A549 (cell line): Measurements from ENCODE around the gene CRB2. TPM values are rescaled to one million over a fixed set of nuclear protein-coding genes. Genes with fewer than 3 reads are reported as not detected.
"Not testable (repeated sequence)": the region's sequence is repeated elsewhere in the genome, so short reads cannot be mapped to it uniquely, and the experiment has no call there.

Experiments
- ATAC-seq, 2 experiments: fragments of 200-7000 bp in 1 of 2; fragments of >200 bp in 1 of 2; cut with Nextera tagmentation in 1 of 2; cut with Tn5 transposase in 1 of 2; 3 replicates each; pipeline versions ENCODE4 v1.8.0 to v1.9.1; 2018 to 2020; ENCODE audit warnings: mild to moderate bottlenecking in 1 of 2, moderate library complexity in 1 of 2
- CTCF ChIA-PET: fragments of 300-600 bp; sonication (Branson Sonifier 250); formaldehyde crosslinking; extraction: SDS; loops from one replicate; lab custom pipeline; 2021; ENCODE audit warnings: antibody characterized with exemption, inconsistent platforms; lab: Yijun Ruan, JAX
- POLR2A ChIA-PET: fragments of 350-600 bp; formaldehyde crosslinking; extraction: SDS; loops from one replicate; lab custom pipeline; 2021; ENCODE audit warnings: antibody characterized with exemption, inconsistent platforms; lab: Yijun Ruan, JAX
- DNase-seq, 2 experiments: peaks; one replicate each; pipeline versions ENCODE4 v3.0.0 to v3.0.0-alpha.2; 2011 to 2016; ENCODE audit warnings: low read depth in 1 of 2, low spot score in 1 of 2
- FAIRE-seq: peaks from 2 replicates; lab custom pipeline; 2011; peaks lifted over from hg19 to GRCh38; lab: Jason Lieb, UNC
- H3K27ac ChIP-seq, 2 experiments: fragments of >200 bp; sonication (Bioruptor Twin); formaldehyde crosslinking; 3 replicates each; pipeline ENCODE4 v1.5.1; 2016 to 2017
- H3K4me1 ChIP-seq: fragments of >200 bp; sonication (Bioruptor Twin); formaldehyde crosslinking; 3 replicates; pipeline ENCODE4 v1.6.1; 2016
- H3K4me2 ChIP-seq: fragments of >200 bp; sonication (Bioruptor Twin); formaldehyde crosslinking; 3 replicates; pipeline ENCODE4 v1.6.1; 2016
- H3K4me3 ChIP-seq: fragments of >200 bp; sonication (Bioruptor Twin); formaldehyde crosslinking; 3 replicates; pipeline ENCODE4 v1.5.1; 2016
- H3K9me3 ChIP-seq: fragments of >200 bp; sonication (Bioruptor Twin); formaldehyde crosslinking; 3 replicates; pipeline ENCODE4 v1.6.1; 2016
- ATOH8 ChIP-seq: fragments of 250-450 bp; sonication (Bioruptor Pico); IDR thresholded peaks from 2 replicates; pipeline ENCODE4 v1.5.0; 2020; ENCODE audit warnings: low read depth, mild to moderate bottlenecking, moderate library complexity
- CBX8 ChIP-seq: fragments of 200-600 bp; sonication (generic); IDR thresholded peaks from 2 replicates; pipeline ENCODE4 v1.6.1; 2016
- CEBPB ChIP-seq, 2 experiments: fragments of >200 bp in 1 of 2; sonication (Bioruptor Twin) in 1 of 2; formaldehyde crosslinking in 1 of 2; IDR thresholded peaks; 2 replicates each; pipeline ENCODE4 v1.6.1; 2012 to 2016
- EHMT2 ChIP-seq: fragments of 200-600 bp; sonication (generic); IDR thresholded peaks from 2 replicates; pipeline ENCODE4 v1.6.1; 2016; ENCODE audit warnings: antibody characterized with exemption, low read depth, mild to moderate bottlenecking, moderate library complexity
- FOXS1 ChIP-seq: fragments of 250-450 bp; sonication (Bioruptor Pico); IDR thresholded peaks from 2 replicates; pipeline ENCODE4 v1.5.0; 2020; ENCODE audit warnings: mild to moderate bottlenecking, moderate library complexity
- HMGXB4 ChIP-seq: fragments of 250-450 bp; sonication (Bioruptor Pico); IDR thresholded peaks from 2 replicates; pipeline ENCODE4 v1.5.0; 2021; ENCODE audit warnings: mild to moderate bottlenecking, moderate library complexity, borderline replicate concordance
- HOXA7 ChIP-seq: fragments of 250-450 bp; sonication (Bioruptor Pico); IDR thresholded peaks from 2 replicates; pipeline ENCODE4 v1.5.0; 2020; ENCODE audit warnings: mild to moderate bottlenecking, moderate library complexity
- HOXB5 ChIP-seq: fragments of 250-450 bp; sonication (Bioruptor Pico); IDR thresholded peaks from 2 replicates; pipeline ENCODE4 v1.5.0; 2020; ENCODE audit warnings: mild to moderate bottlenecking, moderate library complexity
- KDM1A ChIP-seq: fragments of 200-600 bp; sonication (generic); IDR thresholded peaks from 2 replicates; pipeline ENCODE4 v1.6.1; 2016; ENCODE audit warnings: low read depth, mild to moderate bottlenecking
- KDM5A ChIP-seq: fragments of 200-600 bp; sonication (generic); IDR thresholded peaks from 2 replicates; pipeline ENCODE4 v1.6.1; 2016; ENCODE audit warnings: antibody characterized with exemption, mild to moderate bottlenecking
- MAFK ChIP-seq: fragments of 450-650 bp; IDR thresholded peaks from 2 replicates; pipeline ENCODE4 v1.6.1; 2014; ENCODE audit not compliant: partially characterized antibody
- MAX ChIP-seq: IDR thresholded peaks from 2 replicates; pipeline ENCODE4 v1.6.1; 2012
- PBX3 ChIP-seq: IDR thresholded peaks from 2 replicates; pipeline ENCODE4 v1.6.1; 2012
- POLR2A ChIP-seq: IDR thresholded peaks from 2 replicates; pipeline ENCODE4 v1.6.1; 2012; ENCODE audit warnings: mild to moderate bottlenecking, low read length
- RAD21 ChIP-seq, 2 experiments: fragments of >200 bp in 1 of 2; sonication (Bioruptor Twin) in 1 of 2; formaldehyde crosslinking in 1 of 2; IDR thresholded peaks in 1 of 2; conservative IDR thresholded peaks in 1 of 2; 2 replicates in 1 of 2; 3 replicates in 1 of 2; pipeline ENCODE4 v1.6.1; 2012 to 2018; ENCODE audit warnings: inconsistent platforms in 1 of 2
- RFX5 ChIP-seq: fragments of 450-650 bp; IDR thresholded peaks from 2 replicates; pipeline ENCODE4 v1.7.1; 2014; ENCODE audit warnings: antibody characterized with exemption, mild to moderate bottlenecking, moderate library complexity
- RNF2 ChIP-seq: fragments of 200-600 bp; sonication (generic); IDR thresholded peaks from 2 replicates; pipeline ENCODE4 v1.6.1; 2016; ENCODE audit warnings: low read depth, mild to moderate bottlenecking, antibody characterized with exemption, moderate library complexity, borderline replicate concordance
- SMC3 ChIP-seq: fragments of >200 bp; sonication (Bioruptor Twin); formaldehyde crosslinking; IDR thresholded peaks from 3 replicates; pipeline ENCODE4 v1.6.1; 2018; ENCODE audit warnings: inconsistent platforms
- TFCP2L1 ChIP-seq: fragments of 250-450 bp; sonication (Bioruptor Pico); IDR thresholded peaks from 2 replicates; pipeline ENCODE4 v1.5.0; 2021; ENCODE audit warnings: mild to moderate bottlenecking
- ZNF302 ChIP-seq: fragments of 250-450 bp; sonication (Bioruptor Pico); IDR thresholded peaks from 2 replicates; pipeline ENCODE4 v1.9.0; 2021; ENCODE audit warnings: inconsistent platforms, mild to moderate bottlenecking, moderate library complexity
- WGBS: methylation state at CpG from one replicate; pipeline ENCODE4 v1.1.6; 2017; ENCODE audit errors: missing lambda C conversion rate; 5-methylcytosine and 5-hydroxymethylcytosine counted together
- polyA plus RNA-seq, 4 experiments: library from polyadenylated mRNA; depleted of rRNA in 3 of 4; stranded (reverse); fragments of >200 nt; fragmentation: RNase III in 1 of 4; extraction: RNeasy Plus Mini Kit Qiagen cat#74134 plus additional on column Dnase treatment in 1 of 4; gene quantifications; 2 replicates in 3 of 4; 3 replicates in 1 of 4; pipeline ENCODE4 v1.2.3, GENCODE V29; 2011 to 2017

CRB2 gene
- polyA plus RNA-seq, 2 of the 4 experiments (the other 2 are of a cell fraction): 0.01 to 0.05 TPM

DNA sequence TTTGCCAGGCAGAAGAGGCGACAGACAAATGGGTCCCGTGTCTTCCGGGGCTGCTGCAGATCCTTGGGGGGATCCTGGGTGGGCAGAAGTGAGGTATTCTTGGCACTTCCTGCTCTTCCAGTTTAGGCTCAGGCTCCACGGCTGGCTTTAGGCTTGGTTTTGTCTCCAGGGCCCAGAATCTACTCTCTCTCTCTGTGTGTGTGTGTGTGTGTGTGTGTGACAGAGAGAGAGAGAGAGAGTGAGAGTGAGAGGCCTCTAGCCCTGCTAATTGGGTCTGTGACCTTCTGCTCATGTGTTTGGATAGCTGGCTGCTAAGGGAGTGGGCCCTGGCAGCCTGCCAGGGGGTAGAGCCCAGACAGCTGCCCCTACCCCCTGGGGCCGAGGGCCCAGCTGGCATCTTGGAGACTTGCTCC is 39.3 kb downstream of the CRB2 start:
- 76% methylated on average over 5 of the region's 5 CpGs for WGBS
- no peak for FAIRE-seq
- H3K4me1 ChIP-seq: no peaks in the 10 kb centered on the region
- TF ChIP-seq FOXS1 (CRISPR knock-in tag): no peak
- TF ChIP-seq HOXB5: no peak
- no peak for TF ChIP-seq MAFK
- no peak for TF ChIP-seq CBX8
- no peak for TF ChIP-seq EHMT2
- no peak for TF ChIP-seq ZNF302
- no peak overlapping the region for H3K27ac ChIP-seq
- CTCF ChIA-PET: interaction anchor here (1.0 to 9.2 kb wide), 5 partner anchors 10 to 45 kb away, joined by 3 to 58 read pairs (median 3); no protein-coding TSS in a partner anchor
- no peak for DNase-seq
- no peak for ATAC-seq
- POLR2A ChIA-PET: no interaction called here
- no peak overlapping the region for H3K4me3 ChIP-seq
- H3K4me2 ChIP-seq: no peak overlapping the region
- H3K9me3 ChIP-seq: no peaks in the 10 kb centered on the region; the same call in 2 of the 3 replicates

GRCh38 chr9:123395689-123396511 is 39.9 kb downstream of the CRB2 start:
- no peak for DNase-seq
- Histone ChIP-seq H3K4me2 (no peak overlapping the region), H3K9me3 (no peaks in the 10 kb centered on the region; the same call in 2 of the 3 replicates), H3K4me1 (no peaks in the 10 kb centered on the region), H3K4me3 (no peak overlapping the region), H3K27ac (no peak overlapping the region)
- TF ChIP-seq FOXS1 (CRISPR knock-in tag) (no peak), KDM5A (no peak), MAX (no peak), TFCP2L1 (CRISPR knock-in tag) (no peak), KDM1A (no peak), POLR2A (no peak), RFX5 (no peak), PBX3 (no peak), RNF2 (no peak), MAFK (no peak), EHMT2 (no peak), HOXA7 (CRISPR knock-in tag) (no peak), SMC3 (no peak), RAD21 (conservative IDR thresholded peaks at IDR 0.05 in 1 of 2, IDR thresholded peaks at IDR 0.05 in 1 of 2) (no peak), ATOH8 (CRISPR knock-in tag) (no peak), CEBPB (IDR thresholded peaks at IDR 0.05) (no peak)
- WGBS: 93% methylated on average over 24 of the region's 24 CpGs
- no peak for FAIRE-seq
- POLR2A ChIA-PET: no interaction called here
- ATAC-seq: peak; percentile 15 to 27; a peak in 3 of 6 replicates
- CTCF ChIA-PET: interaction anchor here (1.0 to 9.2 kb wide), 6 partner anchors 10 to 46 kb away, joined by 3 to 58 read pairs (median 4); no protein-coding TSS in a partner anchor

DNA sequence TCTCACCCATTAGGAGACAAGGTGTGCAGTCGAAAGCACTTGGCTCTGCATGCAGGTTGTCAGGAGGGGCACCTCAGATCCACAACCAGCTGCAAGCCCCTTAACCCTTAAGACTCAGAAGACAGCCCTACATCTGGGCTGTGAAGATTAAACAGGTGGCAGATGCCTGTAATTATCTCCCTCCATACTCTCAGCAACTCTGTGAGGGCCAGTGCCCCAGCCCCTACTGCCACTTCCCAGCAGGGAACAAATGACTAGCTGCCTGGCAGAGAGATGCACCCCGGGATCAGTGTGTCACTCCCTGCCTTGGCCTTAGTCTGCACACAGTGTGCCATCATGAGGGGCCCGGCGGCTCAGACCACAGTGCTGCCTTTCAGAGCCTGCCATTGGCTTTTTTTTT is 42.0 kb downstream of the CRB2 start:
- H3K4me3 ChIP-seq: no peak overlapping the region
- DNase-seq: no peak
- POLR2A ChIA-PET: no interaction called here
- TF ChIP-seq HMGXB4 (CRISPR knock-in tag): no peak
- TF ChIP-seq, all 56 proteins: peak for 0
- H3K4me1 ChIP-seq: no peaks in the 10 kb centered on the region
- H3K27ac ChIP-seq: no peak overlapping the region
- CTCF ChIA-PET: interaction anchor here (0.6 to 9.2 kb wide), 4 partner anchors 10 to 926 kb away, joined by 3 to 58 read pairs (median 4); no protein-coding TSS in a partner anchor
- ATAC-seq: no peak
- FAIRE-seq: no peak
- H3K9me3 ChIP-seq: no peaks in the 10 kb centered on the region; the same call in 2 of the 3 replicates
- H3K4me2 ChIP-seq: no peak overlapping the region
- 89% methylated on average over 4 of the region's 4 CpGs for WGBS

- 91% methylated on average over 14 of the region's 14 CpGs for WGBS
- FAIRE-seq, H3K4me2 ChIP-seq, H3K4me3 ChIP-seq, H3K27ac ChIP-seq, H3K4me1 ChIP-seq, H3K9me3 ChIP-seq, ATAC-seq, DNase-seq, POLR2A ChIA-PET: not testable (repeated sequence)
- CTCF ChIA-PET: interaction anchor here (0.6 to 9.2 kb wide), 7 partner anchors 10 to 49 kb away, joined by 3 to 58 read pairs (median 4); no protein-coding TSS in a partner anchor
Measured at GRCh38 chr9:123398938-123399337, 42.9 kb downstream of the CRB2 start.
